Fibroblast of skin of scalp (primary cell): Measurements from ENCODE around the gene KDSR.
A peak's percentile ranks its signal among the peaks of the same experiment; 100 is the strongest.

Experiments used
- DNase-seq: peaks from one replicate; pipeline ENCODE4 v3.0.0-alpha.2; 2013

KDSR gene

GRCh38 chr18:63320123-63320974 lies 46.7 kb downstream of the KDSR start:
- peak; percentile 90 for DNase-seq

DNA sequence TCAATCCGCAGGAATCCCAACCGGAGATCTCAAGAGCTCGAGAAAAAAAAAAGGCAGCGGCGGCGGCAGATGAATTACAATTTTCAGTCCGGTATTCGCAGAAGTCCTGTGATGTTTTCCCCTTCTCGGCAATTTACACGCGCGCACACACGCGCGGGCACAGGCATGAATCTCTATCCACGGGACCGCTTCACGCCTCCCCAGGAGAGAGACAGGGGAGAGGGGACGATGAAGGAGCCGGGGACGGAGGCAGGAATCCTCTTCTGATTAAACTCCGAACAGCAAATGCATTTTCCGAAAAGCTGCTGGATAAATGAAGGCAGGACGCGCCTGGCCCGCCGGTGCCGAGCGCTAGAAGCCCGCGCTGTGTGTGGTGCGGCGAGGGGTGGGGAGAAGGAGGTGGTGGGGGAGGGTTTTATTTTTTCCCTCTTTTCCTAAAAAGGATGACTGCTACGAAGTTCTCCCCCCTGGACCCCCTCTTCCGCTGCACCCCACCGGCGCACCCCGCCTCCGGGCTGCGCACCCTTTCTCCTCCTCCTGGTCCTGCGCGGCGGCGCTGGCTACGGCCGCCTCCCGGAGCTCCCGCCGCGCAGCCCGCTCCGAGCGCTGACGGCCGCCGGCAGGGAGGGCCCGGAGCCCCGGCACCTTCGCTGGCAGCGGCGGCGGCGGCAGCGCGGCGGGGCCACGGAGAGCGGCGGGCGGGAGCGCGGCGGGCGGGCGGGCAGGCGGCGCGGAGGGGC lies 47.5 kb downstream of the KDSR start, which contains the start of gene BCL2:
Gene BCL2, minus strand, starts transcription at position 387 of the 740 bp plus-strand sequence.
- DNase-seq = no peak

GRCh38 chr18:63318889-63319382 lies 48.1 kb downstream of the KDSR start:
- no peak for DNase-seq

DNA sequence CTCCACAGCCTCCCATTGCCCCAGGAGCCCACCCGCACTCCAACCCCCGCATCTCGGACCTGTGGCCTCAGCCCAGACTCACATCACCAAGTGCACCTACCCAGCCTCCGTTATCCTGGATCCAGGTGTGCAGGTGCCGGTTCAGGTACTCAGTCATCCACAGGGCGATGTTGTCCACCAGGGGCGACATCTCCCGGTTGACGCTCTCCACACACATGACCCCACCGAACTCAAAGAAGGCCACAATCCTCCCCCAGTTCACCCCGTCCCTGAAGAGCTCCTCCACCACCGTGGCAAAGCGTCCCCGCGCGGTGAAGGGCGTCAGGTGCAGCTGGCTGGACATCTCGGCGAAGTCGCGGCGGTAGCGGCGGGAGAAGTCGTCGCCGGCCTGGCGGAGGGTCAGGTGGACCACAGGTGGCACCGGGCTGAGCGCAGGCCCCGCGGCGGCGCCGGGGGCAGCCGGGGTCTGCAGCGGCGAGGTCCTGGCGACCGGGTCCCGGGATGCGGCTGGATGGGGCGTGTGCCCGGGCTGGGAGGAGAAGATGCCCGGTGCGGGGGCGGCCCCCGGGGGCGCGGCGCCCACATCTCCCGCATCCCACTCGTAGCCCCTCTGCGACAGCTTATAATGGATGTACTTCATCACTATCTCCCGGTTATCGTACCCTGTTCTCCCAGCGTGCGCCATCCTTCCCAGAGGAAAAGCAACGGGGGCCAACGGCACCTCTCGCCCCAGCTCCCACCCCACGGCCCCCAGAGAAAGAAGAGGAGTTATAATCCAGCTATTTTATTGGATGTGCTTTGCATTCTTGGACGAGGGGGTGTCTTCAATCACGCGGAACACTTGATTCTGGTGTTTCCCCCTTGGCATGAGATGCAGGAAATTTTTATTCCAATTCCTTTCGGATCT lies 48.8 kb downstream of the KDSR start:
- peak; percentile 14 for DNase-seq

DNA sequence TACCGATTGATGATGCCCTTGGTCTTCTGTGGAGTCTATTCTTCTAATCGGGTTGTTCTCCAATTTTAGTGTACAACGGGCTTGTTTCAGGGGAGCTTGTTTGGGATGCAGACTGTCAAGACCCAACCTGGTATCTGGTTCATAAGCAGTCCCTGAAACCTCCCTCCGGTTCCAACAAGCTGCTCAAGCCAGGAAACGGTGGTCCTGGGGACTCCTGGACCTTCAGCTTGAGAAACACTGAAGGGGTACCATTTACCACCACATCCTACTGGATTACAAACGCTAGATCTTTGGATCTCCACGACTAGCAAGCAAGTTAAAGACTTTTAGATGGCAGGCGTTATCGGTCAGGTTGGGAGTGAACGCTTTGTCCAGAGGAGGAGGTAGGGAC lies 49.5 kb downstream of the KDSR start:
- no peak for DNase-seq

- no peak for DNase-seq
Measured at GRCh38 chr18:63316612-63317555, 50.1 kb downstream of the KDSR start.

DNA sequence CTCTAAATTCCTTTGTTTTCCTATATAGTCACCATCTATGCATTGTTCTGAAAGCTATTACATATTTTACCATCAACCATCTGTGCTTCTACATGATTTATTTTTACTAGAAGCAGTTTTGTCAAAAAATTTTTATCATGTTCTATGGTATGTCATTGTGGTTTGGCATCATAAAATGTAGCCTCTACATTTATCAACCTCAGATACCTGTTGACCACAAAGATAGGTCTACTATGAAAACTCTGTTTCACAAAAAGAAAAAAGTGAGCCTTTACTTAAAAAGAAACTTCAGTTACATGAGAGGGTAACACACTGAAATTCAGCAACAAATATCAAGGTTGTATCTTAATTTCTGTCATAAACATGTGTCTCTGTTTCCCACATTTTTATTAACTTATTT lies 51.1 kb downstream of the KDSR start:
- no peak for DNase-seq

DNA sequence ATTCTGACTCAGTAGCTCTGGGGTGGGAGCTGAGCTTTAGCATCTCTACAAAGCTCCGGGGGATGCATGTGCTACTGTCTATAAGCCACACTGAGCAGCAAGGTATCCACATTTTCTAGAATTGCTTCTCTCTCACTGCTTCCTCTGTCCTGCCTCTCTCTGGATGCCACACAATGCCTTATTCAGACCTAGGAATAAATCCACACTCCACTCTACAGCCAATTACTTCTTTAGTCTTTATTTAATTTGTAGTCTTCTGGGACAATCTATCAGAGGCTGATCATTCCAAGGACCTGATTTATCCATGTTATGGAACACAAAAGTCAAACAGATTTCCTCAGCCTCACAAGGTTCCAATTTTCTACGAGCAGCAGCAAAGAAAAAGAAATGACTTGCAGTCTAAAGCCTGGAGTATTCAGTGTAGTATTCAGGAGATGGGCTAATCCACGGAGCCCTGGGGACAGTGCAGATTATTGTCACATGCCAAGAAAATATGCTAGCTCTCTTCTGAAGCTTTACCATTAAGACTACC lies 51.8 kb downstream of the KDSR start:
- DNase-seq = no peak

DNA sequence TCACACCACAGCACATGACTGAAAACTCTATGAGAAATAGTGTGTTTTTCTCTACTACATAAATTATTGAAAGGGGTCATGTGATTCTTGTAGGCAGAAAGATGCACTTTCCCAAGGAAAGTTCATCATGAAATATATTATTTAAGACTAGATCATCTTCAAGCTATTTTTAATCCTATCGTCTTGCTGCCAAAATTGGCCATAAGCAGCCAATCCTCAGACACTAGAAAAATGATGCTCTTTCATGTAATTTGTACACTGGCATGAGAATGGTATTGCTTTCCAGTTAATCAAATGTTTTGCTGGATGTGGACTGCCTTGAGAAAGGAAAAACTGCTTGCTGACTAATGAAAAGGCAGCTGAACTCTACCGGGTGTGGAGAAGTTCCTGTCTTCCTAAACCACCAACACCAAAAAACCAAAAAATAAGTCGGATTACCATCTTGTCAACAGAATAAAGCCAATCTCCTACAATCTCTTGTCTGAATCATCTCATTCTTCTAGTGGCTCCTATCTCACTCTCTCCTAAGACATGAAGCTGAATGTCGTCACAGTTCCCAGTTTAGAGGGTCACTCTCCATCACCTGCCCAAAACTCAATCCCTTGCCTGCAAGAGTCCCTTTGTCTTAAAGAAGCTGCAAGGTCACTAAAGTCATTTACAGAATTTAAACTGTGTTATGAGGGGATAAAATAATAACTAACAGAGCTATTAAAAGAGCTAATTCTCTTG lies 52.8 kb downstream of the KDSR start:
- no peak for DNase-seq

DNA sequence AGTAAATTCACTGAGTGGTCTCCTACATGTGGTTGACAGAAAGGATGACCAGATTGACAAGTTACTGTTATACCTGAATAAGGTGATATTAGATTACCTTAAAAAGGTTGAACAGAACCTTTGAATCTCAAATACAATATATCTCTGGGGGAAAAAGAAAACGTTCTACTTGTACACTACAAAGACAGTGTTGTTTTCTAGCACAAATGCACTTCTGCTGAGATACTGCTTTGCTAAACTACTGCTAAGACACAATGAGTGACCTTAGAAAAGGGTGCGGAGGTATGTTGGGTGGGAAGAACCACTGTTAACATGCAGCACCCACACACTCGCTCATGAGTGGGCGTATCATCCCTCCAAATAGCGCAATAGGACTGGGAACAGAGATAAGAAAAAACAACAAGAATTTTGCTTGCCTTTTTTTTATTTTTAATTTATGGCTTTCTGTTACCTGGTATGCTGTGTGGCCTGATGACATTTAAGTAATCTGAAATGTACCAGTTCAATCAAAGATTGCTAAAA lies 53.5 kb downstream of the KDSR start:
- DNase-seq = no peak

- DNase-seq = no peak
Measured at GRCh38 chr18:63312737-63313395, 54.1 kb downstream of the KDSR start.

DNA sequence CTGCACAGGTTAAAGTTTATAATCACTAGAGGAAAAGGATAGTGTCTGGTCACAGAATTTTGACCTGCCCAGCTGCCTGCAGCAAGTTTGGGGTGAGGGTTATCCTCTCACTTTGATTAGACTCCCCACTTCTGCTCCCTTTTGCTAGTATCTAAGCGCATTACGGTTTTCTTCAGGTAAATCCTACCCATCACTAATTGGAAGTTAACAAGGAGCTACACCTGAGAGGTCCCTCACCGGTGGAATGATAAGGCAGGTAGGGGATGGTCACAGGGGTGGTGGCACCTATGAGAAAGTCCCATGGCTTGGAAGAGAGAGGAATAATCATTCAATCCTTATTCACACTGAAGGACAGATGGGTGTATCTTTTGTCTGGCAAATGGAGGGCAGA lies 55.0 kb downstream of the KDSR start:
- DNase-seq = no peak

DNA sequence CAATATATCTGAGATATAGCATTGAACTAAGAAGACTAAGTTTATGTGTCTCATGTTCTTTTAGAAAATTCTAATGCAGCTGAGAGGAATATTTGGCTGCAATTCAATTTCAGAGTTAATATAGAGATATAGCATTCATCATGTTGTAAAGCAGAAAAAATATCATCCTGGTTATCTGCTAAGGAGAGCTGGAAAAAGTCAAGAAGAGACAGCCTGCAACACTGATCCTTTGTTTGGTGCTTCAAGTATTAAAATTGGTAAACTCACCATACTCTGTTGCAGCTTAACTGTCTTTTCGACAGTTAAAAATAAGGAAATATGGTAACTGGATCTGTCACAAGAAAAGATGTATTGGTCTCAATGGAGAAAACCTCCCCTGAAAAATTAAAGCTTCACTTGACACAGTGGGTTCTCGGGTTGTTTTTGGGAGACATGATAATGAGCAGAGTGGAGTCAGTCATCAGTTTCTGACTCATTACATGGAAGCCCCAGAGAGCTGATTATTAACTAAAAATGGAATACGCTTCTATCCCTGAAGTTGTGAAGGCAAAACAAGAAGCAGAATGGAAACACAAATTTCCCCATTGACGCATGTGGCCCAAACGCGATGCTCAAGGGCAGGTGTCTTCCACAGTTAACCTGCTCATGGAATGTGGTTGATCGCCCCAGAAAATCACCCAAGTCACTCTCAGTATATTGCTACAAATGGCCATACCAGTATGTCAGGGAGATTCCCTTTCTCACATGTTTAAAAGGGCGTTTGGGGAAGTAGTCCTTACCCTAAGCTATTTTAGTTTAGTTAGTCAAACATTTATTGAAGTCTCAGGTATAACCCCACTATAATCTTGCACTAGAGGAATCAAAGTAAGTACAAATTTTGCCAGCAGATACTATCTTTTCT lies 55.6 kb downstream of the KDSR start:
- DNase-seq = no peak

DNA sequence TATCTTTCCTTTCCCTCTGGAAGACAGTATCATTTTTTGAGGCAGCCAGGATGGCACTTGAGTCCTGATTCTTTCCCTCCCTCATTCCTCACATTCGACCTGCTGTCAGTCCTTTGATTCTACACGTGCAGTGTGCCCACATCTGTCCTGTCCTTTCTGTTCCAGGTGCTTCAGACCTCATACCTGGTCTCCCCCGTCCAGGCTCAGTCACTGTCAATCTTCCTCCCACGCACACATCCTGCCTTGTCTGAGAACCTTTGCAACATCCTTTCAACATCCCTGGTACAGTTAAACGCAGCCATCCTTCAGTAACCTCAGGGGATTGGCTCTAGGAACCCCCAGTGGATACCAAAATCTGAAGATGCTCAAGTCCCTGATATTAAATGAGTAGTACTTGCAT lies 57.6 kb downstream of the KDSR start:
- DNase-seq = no peak

DNA sequence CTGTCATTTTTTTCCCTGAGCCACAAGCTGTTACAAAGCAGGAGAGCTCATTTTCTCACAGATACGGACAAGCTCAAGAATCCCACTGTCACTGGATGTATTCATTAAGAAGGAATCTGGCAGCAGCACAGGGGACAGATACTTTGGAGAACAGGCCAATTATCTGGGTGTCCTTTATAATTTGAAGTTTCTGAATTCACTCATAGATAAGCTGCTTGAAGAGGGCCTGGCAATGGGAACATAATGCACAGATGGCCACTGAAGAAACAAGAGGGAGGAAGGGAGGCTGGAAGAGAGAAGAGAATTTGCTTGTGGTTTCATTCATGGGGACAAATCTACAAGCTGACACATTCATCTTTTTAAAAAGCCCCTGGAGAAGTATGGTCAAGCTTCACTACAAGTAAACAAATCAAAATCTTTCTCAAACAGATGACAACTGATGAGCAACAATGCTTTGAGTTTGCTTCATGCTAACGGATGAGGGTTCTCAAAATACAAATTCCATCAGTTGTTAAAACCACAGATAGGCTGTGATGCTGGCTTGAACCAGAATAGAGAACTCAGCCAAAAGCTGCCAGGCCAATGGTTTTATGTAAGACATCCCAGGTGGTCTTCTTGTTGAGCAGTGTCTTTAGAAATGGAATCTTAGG lies 59.3 kb downstream of the KDSR start:
- peak; percentile 57 for DNase-seq

DNA sequence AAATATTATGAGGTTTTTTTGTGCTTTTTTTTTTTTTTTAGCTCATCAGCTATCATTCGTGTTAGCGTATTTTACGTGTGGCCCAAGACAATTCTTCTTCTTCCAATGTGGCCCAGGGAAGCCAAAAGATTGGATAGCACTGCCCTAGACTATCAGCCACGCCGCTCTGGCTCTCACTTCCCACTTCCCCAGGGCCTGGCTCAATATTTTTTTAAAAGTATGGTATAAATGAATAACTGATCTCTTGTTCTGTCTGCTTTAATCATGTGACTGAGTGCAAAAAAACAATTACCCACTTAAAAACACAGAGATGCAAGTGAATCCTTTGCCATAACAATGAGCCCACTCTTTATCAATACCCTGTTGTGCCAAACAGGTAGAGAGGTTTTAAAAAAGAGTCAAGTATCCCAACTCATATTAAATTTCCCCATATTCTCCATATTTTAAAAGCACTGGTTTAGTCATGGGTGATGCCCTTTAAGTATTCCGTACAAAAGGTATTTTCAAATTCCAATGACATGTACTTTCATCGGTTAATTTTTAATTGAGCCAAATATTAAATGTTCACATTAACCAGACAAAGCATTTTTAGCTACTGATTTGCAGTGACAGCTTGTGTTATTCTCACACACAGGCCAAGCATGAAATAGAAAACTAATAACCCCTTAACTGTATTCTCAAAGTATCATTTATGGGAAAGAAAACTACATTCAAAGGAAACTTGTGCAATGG lies 60.0 kb downstream of the KDSR start:
- no peak for DNase-seq

DNA sequence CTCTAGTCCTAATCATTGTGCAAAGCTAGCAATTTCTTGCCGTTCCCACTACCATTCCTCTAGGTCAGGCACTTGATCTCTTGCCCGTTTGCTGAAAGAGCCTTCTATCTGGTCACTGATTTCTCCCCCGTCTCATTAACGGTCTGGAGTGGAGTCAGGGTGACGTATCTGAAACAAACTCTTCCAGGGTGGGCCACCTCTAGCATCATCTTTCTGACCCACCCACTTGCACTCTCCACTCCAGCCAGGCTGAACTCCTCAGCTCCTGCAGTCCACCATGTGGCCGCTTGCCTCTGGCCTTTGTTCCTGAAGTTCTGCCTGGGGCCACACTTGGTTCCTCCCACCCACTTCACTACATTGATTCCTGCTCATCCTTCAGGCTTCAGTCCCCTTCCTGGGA lies 60.8 kb downstream of the KDSR start:
- no peak for DNase-seq
